ENCODE measurements around the gene CSHL1.
"Not testable (repeated sequence)": the region's sequence is repeated elsewhere in the genome, so short reads cannot be mapped to it uniquely, and the experiment has no call there.

Gene CSHL1

GRCh38 chr17:63917646-63918045 is 6.6 kb upstream of the CSHL1 start:
- no peak for DNase-seq

- not testable (repeated sequence) for DNase-seq
Measured at GRCh38 chr17:63917206-63917605, 6.1 kb upstream of the CSHL1 start.

DNA sequence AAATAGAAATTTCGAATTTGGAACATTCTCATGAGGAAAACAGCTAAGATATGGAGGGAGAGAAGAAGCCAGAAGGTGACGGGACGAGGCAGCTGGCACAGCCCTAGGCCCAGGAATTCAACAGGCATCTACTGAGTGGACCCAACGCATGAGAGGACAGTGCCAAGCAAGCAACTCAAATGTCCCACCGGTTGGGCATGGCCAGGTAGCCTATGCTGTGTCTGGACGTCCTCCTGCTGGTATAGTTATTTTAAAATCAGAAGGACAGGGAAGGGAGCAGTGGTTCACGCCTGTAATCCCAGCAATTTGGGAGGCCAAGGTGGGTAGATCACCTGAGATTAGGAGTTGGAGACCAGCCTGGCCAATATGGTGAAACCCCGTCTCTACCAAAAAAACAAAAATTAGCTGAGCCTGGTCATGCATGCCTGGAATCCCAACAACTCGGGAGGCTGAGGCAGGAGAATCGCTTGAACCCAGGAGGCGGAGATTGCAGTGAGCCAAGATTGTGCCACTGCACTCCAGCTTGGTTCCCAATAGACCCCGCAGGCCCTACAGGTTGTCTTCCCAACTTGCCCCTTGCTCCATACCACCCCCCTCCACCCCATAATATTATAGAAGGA is 5.6 kb upstream of the CSHL1 start:
- no peak for DNase-seq

- DNase-seq = not testable (repeated sequence)
Measured at GRCh38 chr17:63915753-63916152, 4.7 kb upstream of the CSHL1 start.

DNA sequence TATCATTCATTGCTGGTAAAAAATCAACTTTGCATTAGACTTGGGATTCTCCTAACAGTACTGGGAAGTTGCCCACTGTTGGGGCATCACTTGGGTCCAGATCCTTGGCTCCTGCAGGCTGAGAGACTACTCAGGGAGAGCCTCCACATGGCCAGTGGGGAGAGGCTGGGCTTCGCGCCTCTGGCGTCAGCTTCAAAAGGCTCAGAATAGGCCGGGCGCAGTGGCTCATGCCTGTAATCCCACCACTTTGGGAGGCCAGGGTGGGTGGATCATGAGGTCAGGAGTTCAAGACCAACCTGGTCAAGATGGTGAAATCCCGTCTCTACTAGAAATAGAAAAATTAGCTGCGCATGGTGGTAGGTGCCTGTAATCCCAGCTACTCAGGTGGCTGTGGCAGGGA is 3.4 kb upstream of the CSHL1 start:
- DNase-seq = no peak

DNA sequence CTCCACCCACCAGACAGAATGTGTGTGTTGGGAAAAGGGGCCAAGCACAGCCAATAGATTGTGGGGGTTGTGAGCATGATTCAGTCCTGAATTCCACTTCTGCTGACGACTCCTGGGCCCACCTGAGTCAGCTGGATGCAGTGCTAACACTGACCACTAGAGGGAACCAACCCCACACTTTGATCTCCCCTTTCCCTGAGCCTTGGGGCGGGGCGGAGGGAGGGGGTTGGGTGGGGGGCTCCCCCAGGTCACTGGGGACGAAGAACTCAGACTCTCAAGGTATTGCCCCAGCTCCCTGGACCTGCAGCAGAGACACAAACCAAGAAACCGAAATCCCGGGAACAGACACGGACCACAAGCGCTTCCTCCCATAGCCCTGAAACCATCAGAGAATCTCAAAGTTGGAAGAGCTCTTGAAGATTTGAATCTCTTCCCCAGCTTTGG is 621 bp upstream of the CSHL1 start:
- peak; percentile 70 for DNase-seq

DNA sequence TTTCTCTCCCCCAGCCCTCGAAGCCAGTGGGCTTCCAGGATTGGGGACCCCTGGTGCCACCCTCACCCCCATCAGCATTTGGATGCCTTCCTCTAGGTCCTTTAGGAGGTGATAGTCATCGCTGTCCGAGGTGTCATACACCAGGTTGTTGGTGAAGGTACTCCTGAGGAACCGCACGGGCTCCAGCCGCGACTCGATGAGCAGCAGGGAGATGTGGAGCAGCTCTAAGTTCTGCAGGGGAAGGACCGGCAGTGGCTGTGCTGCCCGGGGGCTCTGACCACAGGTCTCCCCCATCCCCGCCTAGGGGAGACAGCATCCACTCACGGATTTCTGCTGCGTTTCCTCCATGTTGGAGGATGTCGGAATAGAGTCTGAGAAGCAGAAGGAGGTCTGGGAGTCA is 962 bp downstream of the CSHL1 start:
- DNase-seq = no peak

DNA sequence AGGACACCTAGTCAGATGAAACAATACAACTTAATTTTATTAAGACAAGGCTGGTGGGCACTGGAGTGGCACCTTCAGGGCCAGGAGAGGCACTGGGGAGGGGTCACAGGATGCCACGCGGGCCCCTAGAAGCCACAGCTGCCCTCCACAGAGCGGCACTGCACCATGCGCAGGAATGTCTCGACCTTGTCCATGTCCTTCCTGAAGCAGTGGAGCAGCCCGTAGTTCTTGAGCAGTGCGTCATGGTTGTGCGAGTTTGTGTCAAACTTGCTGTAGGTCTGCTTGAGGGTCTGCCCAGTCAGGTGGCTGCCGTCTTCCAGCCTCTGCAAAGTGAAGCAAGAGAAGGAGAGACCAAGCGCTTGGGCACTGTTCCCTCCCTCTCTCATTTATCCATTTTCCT is 1.5 kb downstream of the CSHL1 start:
- DNase-seq = not testable (repeated sequence)

- DNase-seq = not testable (repeated sequence)
Measured at GRCh38 chr17:63907161-63907778, 3.8 kb downstream of the CSHL1 start.

DNA sequence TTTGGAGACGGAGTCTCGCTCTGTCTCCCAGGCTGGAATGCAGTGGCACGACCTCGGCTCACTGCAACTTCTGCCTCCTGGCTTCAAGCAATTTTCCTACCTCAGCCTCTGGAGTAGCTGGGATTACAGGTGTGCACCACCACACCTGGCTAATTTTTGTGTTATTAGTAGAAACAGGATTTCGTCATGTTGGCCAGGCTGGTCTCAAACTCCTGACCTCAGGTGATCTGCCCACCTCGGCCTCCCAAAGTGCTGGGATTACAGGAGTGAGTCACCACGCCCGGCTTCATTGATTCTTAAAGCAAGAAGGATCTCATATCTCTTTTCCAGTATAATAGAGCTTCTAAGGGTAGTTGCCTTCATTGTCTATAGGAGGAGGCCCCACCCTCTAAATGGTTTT is 6.3 kb downstream of the CSHL1 start:
- DNase-seq = not testable (repeated sequence)

DNA sequence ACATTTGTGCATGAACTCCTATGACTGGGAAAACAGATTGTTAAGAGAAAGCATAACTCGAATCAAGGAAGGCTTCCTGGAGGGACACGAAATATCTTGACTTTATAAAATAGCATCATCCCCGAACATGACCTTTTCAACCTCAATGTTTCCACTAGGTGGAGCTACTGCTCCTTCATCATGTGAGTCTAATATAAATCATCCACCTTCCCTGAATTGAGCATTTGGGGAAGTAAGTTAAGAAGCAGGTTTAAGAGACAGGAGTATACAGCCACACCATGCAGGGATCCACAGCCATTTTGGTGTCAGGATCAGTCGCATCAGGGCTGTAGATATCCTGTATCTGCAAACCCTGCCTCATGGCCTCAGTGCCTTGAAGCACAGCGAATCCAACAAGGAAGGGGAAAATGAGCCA is 7.3 kb downstream of the CSHL1 start:
- DNase-seq = peak; percentile 66

- DNase-seq = not testable (repeated sequence)
Measured at GRCh38 chr17:63901971-63902370, 9.1 kb downstream of the CSHL1 start.

GRCh38 chr17:63898899-63899798 is 11.9 kb downstream of the CSHL1 start:
- peak; percentile 50 for DNase-seq

DNA sequence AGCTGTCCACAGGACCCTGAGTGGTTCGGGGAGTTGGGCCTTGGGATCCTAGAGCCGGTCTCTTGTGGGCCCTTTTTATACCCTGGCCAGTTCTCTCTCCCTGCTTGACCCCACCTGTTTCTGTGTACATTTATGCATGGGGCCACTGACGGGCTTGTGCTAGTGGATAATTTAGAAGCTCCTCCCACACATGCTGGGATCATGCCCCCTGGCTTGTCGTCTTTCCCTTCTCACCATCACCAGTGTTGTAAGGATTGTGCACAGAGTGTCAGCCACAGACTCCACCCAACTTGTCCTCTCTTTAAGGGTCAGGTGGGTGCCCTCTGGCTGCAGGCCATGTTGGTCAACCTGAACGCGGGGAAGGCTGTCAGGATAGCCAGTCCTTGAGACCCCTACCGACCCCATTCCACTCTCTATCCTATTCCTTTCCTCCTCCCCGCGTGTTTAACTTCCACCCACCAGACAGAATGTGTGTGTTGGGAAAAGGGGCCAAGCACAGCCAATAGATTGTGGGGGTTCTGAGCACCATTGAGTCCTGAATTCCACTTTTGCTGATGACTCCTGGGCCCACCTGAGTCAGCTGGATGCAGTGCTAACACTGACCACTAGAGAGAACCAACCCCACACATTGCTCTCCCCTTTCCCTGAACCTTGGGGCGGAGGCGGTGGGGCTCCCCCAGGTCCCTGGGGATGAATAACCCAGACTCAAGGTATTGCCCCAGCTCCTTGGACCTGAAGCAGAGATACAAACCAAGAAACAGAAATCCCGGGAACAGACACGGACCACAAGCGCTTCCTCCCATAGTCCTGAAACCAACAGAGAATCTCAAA is 14.3 kb downstream of the CSHL1 start, which contains the start of gene CSH1:
Gene CSH1 (minus strand): TSS at position 51 of the 831 bp plus-strand sequence. CDS start 63 bp downstream, outside the sequence.
- not testable (repeated sequence) for DNase-seq

GRCh38 chr17:63894821-63895220 is 16.2 kb downstream of the CSHL1 start:
- not testable (repeated sequence) for DNase-seq

- not testable (repeated sequence) for DNase-seq
Measured at GRCh38 chr17:63894021-63894420, 17.0 kb downstream of the CSHL1 start.

DNA sequence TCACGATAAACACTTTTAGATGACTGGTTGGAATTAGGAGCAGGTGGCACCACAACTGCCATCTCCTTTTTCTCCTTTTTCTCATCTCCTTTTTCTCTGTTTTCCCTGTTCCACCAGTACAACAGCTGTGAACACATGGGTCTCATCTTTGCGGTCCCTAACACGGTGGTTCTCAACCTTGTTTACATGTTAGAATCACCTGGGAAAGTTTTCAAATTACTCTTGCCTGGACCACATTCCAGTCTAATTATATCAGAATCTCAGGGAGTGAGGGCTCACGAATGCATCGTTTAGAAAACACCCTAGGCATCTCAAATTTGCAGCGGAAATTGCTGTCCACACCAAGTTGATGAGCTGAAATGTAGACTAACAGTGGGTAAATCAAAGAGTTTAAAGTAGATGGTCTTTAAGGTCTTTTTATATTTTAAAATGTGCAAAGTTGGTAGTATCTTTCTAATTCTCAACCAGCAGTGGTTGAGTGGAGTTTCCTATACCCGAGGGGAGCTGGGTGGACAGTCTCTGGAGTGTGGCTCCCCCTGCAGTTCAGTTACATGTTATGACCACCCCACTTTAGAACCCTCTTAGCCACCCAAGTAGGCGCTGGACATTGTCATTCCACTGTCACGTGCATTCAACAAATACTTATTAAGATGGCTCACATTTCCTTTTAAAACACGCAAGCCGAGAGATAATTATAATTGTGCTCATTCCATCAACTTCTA is 18.6 kb downstream of the CSHL1 start:
- not testable (repeated sequence) for DNase-seq

GRCh38 chr17:63889026-63889848 is 21.8 kb downstream of the CSHL1 start:
- DNase-seq = peak; percentile 39

DNA sequence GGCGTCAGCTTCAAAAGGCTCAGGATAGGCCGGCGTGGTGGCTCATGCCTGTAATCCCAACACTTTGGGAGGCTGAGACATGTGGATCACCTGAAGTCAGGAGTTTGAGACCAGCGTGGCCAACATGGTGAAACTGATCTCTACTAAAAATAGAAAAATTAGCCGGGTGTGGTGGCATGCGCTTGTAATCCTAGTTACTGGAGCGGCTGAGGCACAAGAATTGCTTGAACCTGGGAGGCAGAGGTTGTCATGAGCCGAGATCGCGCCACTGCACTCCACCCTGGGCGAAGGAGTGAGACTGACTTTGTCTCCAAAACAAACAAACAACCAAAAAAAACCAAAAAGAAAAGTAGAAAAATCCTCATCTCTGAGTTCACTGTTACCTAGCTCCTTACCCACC is 25.9 kb downstream of the CSHL1 start:
- DNase-seq = not testable (repeated sequence)

DNA sequence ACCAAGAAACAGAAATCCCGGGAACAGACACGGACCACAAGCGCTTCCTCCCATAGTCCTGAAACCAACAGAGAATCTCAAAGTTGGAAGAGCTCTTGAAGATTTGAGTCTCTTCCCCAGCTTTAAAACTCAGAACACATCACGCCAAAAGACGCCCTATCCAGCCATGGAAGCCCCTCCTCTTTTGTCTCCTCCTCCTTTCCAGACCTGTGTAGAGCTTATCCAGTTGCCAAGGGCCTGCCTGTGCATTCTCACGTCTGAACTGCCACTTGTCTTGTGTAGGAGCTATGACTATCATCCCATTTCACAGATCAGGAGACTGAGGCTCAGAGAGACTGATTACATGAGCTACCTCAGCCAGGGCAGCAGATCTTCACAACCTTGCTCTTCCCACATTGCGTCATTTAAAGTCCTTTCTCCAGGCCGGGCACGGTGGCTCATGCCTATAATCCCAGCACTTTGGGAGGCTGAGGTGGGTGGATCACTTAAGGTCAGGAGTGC is 28.4 kb downstream of the CSHL1 start:
- DNase-seq = not testable (repeated sequence)

Data from CD4-positive, alpha-beta T cell treated with Interleukin-17A for 1 hour (primary cell).